Endodermal cell (in vitro differentiated cells): ENCODE results near the gene PDE4D. TPM values are rescaled to one million over a fixed set of nuclear protein-coding genes. Genes with fewer than 3 reads are reported as not detected.

Experiments used
- DNase-seq: peaks from one replicate; pipeline ENCODE4 v3.0.0-alpha.2; 2017
- H3K27ac ChIP-seq: 2 replicates; pipeline ENCODE4 v1.5.1; 2013; ENCODE audit warnings: mild to moderate bottlenecking, low read depth, low read length, moderate library complexity
- H3K27me3 ChIP-seq: 2 replicates; pipeline ENCODE4 v1.6.1; 2013; ENCODE audit warnings: mild to moderate bottlenecking, low read length, moderate library complexity; ENCODE audit not compliant: insufficient read depth, control insufficient read depth, poor library complexity, severe bottlenecking
- H3K36me3 ChIP-seq: 2 replicates; pipeline ENCODE4 v1.7.0; 2013; ENCODE audit warnings: mild to moderate bottlenecking, low read length, moderate library complexity; ENCODE audit not compliant: control insufficient read depth, insufficient read depth
- H3K4me1 ChIP-seq: one replicate; pipeline ENCODE4 v1.7.0; 2013; ENCODE audit warnings: low read length; ENCODE audit not compliant: control insufficient read depth, insufficient read depth
- H3K4me3 ChIP-seq: 2 replicates; pipeline ENCODE4 v1.5.1; 2013; ENCODE audit warnings: mild to moderate bottlenecking, low read length, moderate library complexity
- H3K9ac ChIP-seq: 2 replicates; pipeline ENCODE4 v1.6.1; 2013; ENCODE audit warnings: mild to moderate bottlenecking, low read length, moderate library complexity; ENCODE audit not compliant: poor library complexity, severe bottlenecking; ENCODE audit errors: extremely low read depth
- H3K9me3 ChIP-seq: 2 replicates; pipeline ENCODE4 v1.6.1; 2013; ENCODE audit warnings: mild to moderate bottlenecking, low read length, moderate library complexity; ENCODE audit not compliant: control insufficient read depth
- H3K27ac Mint-ChIP-seq: 2 replicates; pipeline ENCODE4 v1.8.0; 2020; ENCODE audit warnings: mixed read lengths
- H3K27me3 Mint-ChIP-seq: 2 replicates; pipeline ENCODE4 v1.8.0; 2021; ENCODE audit warnings: mild to moderate bottlenecking, mixed read lengths; ENCODE audit not compliant: insufficient read depth
- H3K36me3 Mint-ChIP-seq: 2 replicates; pipeline ENCODE4 v1.8.0; 2020; ENCODE audit warnings: low read depth, mixed read lengths
- H3K4me1 Mint-ChIP-seq: 2 replicates; pipeline ENCODE4 v1.8.0; 2020; ENCODE audit warnings: mixed read lengths
- H3K4me3 Mint-ChIP-seq: 2 replicates; pipeline ENCODE4 v1.8.0; 2020; ENCODE audit warnings: mild to moderate bottlenecking, moderate library complexity, mixed read lengths
- H3K9me3 Mint-ChIP-seq: 2 replicates; pipeline ENCODE4 v1.8.0; 2020; ENCODE audit warnings: mild to moderate bottlenecking, mixed read lengths
- WGBS, 2 experiments: methylation state at CpG; one replicate each; pipeline versions ENCODE4 v1.1.5 to v1.1.7; 2013; ENCODE audit warnings: missing lambda C conversion rate in 2 of 2, mixed read lengths in 1 of 2; ENCODE audit not compliant: insufficient coverage in 1 of 2, insufficient read length in 1 of 2; 5-methylcytosine and 5-hydroxymethylcytosine counted together
- total RNA-seq, 2 donors: library from RNA; stranded (reverse); fragmentation: NEBNext Ultra II Directional in 1 of 2; extraction: Animal tissue kit (Norgen Biotek cat#: 25700) in 1 of 2; gene quantifications; 2 replicates in 1 of 2; 3 replicates in 1 of 2; pipeline ENCODE4 v1.2.1, GENCODE V29; 2021
- TF ChIP-seq, protein P1 (sequence below): fragments of 200-600 bp; sonication (generic); conservative IDR thresholded peaks from 2 replicates; pipeline ENCODE4 v1.5.0; 2021; ENCODE audit warnings: antibody characterized with exemption, mild to moderate bottlenecking

PDE4D gene
- total RNA-seq, 2 donors from 2014 or later, result 9.2 to 11.4 TPM

DNA sequence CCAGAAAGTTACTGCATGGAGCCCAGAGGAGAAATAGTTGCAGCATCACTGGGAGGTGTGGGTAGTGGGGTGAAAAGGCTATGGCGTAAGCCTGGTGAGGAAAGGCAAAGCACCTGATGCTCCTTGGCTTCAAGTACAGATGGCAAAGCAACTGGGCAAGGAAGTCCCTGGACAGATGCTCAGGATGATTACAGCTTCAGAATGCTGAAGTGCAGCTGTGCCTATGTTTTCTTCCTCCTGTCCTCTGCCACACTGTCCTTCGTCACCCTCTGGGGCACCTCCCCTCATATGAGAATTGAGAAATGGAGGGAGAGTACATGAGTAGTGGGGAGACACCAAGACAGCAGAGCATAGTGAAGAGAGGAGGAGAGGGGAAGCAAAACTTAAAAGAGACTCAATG, 328.0 kb downstream of the PDE4D start:
- Histone ChIP-seq H3K27me3 (no peaks in the 10 kb centered on the region), H3K9ac (no peak overlapping the region), H3K27ac (no peak overlapping the region), H3K36me3 (no peaks in the 10 kb centered on the region), H3K9me3 (peaks cover 14% of the 10 kb centered on the region), H3K4me3 (no peak overlapping the region), H3K4me1 (peaks cover 15% of the 10 kb centered on the region)
- Mint-ChIP-seq H3K4me3 (no peak overlapping the region), H3K27ac (no peak overlapping the region), H3K27me3 (peaks cover 3% of the 10 kb centered on the region), H3K36me3 (no peaks in the 10 kb centered on the region), H3K4me1 (peaks cover 48% of the 10 kb centered on the region), H3K9me3 (peaks cover 10% of the 10 kb centered on the region)
- WGBS, 2 experiments, result 90% methylated on average over 2 of the region's 2 CpGs; no CpG with 5 or more reads in 1 of the 2 experiments
- no peak for DNase-seq
- TF ChIP-seq, protein P1, sequence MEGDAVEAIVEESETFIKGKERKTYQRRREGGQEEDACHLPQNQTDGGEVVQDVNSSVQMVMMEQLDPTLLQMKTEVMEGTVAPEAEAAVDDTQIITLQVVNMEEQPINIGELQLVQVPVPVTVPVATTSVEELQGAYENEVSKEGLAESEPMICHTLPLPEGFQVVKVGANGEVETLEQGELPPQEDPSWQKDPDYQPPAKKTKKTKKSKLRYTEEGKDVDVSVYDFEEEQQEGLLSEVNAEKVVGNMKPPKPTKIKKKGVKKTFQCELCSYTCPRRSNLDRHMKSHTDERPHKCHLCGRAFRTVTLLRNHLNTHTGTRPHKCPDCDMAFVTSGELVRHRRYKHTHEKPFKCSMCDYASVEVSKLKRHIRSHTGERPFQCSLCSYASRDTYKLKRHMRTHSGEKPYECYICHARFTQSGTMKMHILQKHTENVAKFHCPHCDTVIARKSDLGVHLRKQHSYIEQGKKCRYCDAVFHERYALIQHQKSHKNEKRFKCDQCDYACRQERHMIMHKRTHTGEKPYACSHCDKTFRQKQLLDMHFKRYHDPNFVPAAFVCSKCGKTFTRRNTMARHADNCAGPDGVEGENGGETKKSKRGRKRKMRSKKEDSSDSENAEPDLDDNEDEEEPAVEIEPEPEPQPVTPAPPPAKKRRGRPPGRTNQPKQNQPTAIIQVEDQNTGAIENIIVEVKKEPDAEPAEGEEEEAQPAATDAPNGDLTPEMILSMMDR, result no peak

DNA sequence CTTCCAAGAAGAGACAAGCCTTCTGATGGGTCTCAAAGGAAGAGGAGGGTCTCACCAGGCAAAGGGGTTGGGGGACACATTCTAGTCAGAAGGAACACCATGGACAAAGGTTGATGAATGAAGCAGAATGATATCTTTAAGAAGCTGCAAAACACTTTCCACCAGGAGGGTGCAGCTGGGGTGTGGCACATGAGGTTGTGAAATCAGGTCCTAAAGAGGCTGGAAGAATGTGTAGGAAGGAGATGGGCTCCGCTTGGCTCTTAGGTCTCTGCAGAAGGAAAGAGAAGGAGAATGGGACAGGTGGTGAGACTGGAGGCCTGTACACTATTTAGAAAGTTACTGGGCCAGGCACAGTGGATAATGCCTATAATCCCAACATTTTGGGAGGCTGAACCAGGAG, 328.6 kb downstream of the PDE4D start:
- no peak overlapping the region for H3K9ac ChIP-seq
- H3K4me3 ChIP-seq, result no peak overlapping the region
- WGBS, 2 experiments, result 90 to 94% methylated on average over 1 of the region's 1 CpG
- H3K9me3 ChIP-seq, result peaks cover 14% of the 10 kb centered on the region
- DNase-seq, result no peak
- H3K27ac ChIP-seq, result no peak overlapping the region
- peaks cover 19% of the 10 kb centered on the region for H3K4me1 ChIP-seq
- no peaks in the 10 kb centered on the region for H3K36me3 ChIP-seq
- no peaks in the 10 kb centered on the region for H3K27me3 ChIP-seq
- Mint-ChIP-seq H3K27ac (no peak overlapping the region), H3K4me1 (peaks cover 50% of the 10 kb centered on the region), H3K27me3 (peaks cover 3% of the 10 kb centered on the region), H3K36me3 (no peaks in the 10 kb centered on the region), H3K4me3 (no peak overlapping the region), H3K9me3 (peaks cover 10% of the 10 kb centered on the region)
- TF ChIP-seq, protein P1, result no peak

DNA sequence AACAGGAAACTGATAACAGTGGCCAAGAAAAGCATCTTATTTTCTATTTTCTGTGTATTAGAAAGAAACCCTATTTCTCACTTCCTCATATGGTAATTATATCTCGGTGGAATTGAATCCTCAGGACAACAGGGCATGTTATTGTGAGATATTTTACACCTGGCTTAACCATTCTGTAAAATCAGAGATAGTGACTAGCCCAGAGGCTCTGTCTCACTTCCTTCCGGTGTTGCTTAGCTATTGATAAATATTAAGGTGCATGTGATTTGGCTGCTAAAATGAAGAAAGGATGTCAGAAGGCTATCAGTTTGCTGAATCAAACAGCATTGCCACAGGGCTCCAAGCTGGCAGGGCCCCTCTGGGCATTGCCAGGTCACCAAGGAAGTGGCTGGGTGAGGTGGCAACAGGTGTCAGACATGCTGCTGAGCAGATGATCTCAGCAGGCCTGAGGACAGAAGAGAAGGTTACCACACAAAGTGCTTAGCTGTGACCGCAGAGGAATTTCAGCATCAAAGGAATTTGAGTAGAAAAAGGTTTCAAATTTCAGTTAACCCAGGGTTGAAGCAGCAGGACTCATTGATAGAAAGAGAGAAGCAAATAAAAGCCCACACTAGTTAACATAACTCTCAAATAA, 330.7 kb downstream of the PDE4D start:
- TF ChIP-seq, protein P1, result no peak
- no peaks in the 10 kb centered on the region for H3K36me3 Mint-ChIP-seq
- WGBS, 2 experiments, result 24 to 36% methylated on average over 2 to 3 of the region's 3 CpGs
- peaks cover 22% of the 10 kb centered on the region for H3K4me1 ChIP-seq
- peaks cover 46% of the 10 kb centered on the region for H3K4me1 Mint-ChIP-seq
- H3K9me3 ChIP-seq, result peaks cover 12% of the 10 kb centered on the region
- H3K4me3 ChIP-seq, result no peak overlapping the region
- peak overlapping the region; percentile 97 for H3K27ac Mint-ChIP-seq
- H3K4me3 Mint-ChIP-seq, result no peak overlapping the region
- H3K9ac ChIP-seq, result peak overlapping the region; percentile 57
- DNase-seq, result peak; percentile 91
- peaks cover 8% of the 10 kb centered on the region for H3K9me3 Mint-ChIP-seq
- no peaks in the 10 kb centered on the region for H3K36me3 ChIP-seq
- H3K27me3 Mint-ChIP-seq, result peaks cover 3% of the 10 kb centered on the region
- H3K27ac ChIP-seq, result peak overlapping the region; percentile 40
- no peaks in the 10 kb centered on the region for H3K27me3 ChIP-seq
